Ramos (cell line): ENCODE measurements around the gene RAP2A.

Experiments
- in situ Hi-C: fragments of 300-500 bp; cut with MboI; formaldehyde crosslinking; loops from one replicate; pipeline ENCODE4 v1.14.3; 2022; ENCODE audit warnings: low sequenced_read_pairs; ENCODE audit not compliant: unreplicated experiment

Gene RAP2A

DNA sequence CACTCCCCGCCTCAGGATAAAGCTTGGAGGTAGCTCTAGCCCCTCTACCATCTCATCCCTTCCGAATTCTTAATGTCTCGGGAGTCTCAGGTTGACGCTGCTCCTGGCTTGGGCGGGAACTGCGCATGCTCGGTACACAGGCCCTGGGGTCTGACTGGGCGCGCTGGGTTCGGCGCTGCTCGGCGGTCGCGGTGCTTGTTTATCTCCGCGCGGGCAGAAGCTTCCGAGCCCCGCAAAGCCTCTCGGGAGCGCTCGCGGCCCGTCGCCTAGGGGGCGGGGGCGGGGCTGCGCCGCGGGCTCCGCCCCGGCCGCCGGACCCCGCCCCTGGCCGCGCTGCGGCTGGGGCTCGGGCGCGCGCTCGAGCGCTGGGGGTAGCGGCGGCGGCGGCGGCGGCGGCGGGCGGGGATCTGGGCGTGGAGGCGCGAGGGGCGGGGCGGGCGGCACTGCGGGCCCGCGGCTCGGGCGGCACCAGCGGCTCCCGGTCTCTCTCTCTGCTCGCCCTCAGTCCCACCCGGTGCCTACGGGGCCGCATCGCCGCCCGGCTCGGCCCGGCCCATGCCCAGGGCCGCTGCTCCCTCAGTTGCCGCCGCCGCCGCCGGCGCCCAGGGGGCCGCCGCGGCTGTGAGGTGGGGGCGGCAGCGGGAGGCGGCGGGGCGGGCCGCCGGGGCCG lies at the start of gene RAP2A:
TSS of gene RAP2A (plus strand) at position 443 of the 670 bp plus-strand sequence. CDS start 302 bp downstream, outside the sequence.
- in situ Hi-C loops: no loop called here

DNA sequence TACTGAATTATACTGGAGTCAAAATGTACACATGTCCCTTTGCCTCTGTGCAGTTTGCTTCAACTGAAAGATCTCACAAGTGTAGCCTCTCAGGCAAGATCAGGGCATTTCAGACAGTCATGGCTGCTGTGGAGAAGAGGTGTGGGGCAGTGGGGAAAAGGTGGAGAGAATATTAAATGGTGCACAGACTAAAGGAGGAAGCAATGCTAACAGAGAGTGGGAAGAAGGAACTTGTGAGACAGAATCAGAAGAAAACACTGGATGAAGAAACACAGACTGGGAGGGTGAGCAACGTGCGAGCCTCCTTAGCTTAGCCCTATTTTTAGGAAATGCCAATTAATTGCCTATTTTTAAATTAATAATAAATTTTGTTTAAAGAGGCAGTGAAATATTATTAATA lies 49.6 kb upstream of the RAP2A start:
- in situ Hi-C loops: no loop called here

DNA sequence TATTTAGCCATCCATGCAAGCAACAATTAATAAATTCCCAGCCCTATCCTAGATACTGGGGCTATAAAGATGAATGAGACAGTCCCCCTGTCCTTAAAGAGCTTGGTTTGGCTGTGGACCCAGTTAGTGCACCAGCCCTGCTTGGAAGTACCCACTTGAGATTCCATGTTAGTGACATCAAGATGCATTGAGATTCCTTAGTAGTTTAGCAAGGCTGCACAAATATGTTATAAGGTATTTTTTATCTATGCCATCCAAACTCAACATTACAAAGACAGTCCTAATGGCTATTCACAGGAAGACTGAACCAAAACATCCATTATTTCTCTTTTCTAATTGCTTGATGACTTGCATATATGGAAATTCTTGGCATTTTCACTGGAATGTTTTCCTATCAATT lies 48.8 kb upstream of the RAP2A start:
- in situ Hi-C loops: no loop called here

DNA sequence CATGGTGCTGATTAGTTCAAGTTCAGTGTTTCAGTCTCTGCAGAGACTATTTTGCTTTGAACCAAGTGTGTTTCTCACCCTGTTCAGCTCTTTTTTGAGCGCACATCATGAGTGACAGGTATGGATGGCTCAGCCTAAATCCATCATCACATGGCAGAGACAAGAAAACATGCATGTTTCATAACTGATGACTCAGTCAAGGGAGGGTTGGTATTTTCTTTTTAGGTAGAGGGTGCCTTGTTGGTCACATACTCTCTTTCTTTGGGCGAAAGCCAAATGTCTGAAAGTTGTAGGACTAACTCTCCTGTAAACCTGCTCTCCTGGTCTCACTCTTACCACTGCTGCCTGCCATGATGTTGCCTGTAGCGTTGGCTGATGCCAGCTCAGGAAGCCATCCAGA lies 48.1 kb upstream of the RAP2A start:
- in situ Hi-C loops: no loop called here

DNA sequence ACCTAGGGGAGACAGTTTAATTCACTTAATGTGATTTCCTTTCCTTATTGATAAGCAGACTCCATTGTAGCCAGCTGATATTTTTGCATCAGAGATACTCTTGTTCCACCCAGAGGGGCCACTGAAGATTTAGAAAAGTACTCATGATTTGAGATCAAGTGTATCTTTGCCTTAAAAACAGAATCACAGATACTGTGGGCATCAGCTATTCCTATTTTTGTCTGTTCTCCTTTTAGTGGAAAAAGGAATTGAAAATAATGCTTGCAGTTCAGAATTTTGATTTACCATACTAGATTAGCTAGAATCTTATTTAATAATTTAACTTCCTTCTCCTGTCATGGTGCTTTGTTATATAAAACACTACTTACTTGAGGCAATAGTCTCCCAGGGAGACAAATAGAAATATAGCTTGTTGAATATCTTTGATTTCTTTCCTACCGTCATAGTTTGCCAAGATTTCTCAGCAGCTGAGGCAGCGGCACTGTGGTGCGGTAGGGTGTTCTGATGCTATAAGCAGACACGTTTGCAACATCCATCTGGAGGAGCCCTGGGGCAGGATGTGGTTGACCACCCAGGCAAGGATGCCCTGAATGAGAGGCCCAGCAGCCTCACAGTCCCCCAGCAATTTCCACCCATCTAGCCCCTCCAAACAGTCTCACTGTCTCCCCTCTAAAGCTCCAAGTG lies 47.0 kb upstream of the RAP2A start:
- in situ Hi-C loops: no loop called here

DNA sequence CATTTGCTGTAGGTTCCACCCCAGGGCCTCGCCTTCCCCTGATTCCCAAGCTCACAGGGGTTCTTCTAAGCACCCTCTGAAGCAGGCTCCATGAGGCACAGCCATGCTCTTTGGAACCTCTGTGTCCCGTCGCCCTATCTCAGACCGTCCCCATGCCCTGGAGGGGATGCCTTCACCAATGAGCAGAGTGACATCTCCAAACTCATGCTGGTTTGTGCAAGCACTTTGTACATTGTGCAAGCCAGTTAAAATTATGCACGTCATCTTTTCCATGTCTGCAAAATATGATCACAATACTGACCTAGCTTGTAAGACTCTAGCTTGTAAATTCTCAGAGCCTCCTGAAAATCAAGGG lies 46.5 kb upstream of the RAP2A start:
- in situ Hi-C loops: no loop called here

DNA sequence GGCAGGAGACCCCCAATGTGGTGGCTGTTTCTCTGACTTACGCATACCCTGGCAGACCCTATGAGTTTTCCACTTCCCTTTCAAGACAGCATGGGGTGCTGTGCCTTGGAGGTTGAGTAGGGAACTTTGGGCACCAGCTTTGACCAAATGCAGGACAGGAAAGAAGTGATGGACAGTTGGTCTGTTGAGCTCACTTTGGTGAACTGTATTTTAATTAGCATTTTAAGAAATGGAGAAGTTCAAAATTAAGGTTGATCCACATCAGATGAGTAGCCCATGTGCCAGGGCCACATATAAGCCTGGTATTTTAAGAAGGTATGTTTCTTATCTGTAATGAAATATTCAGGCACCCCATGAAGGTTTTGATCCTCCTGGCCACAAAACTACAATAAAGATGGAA lies 46.1 kb upstream of the RAP2A start:
- in situ Hi-C loops: no loop called here

DNA sequence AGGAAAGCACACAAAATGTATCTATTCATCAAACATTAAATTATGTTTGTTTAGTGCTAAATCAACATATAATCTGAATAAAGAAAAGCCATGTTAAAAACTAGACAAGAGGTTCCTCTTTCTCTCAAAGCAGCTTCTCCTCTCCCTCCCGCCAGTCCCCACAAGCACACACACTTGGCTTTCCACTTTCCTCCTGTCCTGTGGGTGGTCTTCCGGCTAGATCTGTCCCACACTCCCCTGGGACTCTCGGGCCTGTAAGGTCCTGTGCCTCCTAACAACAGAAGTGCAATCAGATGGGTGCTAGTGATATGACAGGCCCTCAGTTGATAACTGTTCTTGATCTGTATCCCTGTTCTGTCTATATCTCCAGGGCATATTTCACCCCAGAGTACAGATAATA lies 45.6 kb upstream of the RAP2A start:
- in situ Hi-C loops: no loop called here

DNA sequence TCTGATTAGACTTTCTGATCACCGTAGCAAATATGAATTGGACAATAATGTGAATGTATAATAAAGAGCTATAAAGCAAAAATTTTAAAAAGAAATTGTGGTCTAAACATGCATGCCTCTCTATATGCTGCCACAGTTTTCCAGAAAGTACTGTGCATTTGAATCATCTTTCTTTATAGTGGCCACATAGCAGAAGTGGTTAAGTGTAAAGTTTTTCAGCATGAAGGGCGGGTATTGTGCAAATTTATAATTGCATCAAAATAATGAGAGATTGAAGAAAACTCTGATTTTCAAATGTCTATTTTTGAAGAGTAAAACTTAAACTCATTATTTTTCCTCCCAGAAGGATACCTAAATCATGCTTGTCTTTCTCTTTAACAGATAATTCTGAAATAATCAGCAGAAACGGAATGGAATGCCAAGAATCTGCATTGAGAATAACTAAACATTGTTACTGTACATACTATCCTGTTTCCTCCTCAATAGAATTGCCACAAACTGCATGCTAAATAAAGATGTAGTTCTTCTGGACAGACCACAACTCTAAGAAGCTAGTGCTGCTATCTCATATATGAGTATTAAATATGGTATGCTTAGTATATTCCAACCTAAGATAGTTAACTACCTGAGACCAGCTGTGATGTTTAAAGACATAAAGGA lies 42.9 kb upstream of the RAP2A start:
- in situ Hi-C loops: no loop called here

DNA sequence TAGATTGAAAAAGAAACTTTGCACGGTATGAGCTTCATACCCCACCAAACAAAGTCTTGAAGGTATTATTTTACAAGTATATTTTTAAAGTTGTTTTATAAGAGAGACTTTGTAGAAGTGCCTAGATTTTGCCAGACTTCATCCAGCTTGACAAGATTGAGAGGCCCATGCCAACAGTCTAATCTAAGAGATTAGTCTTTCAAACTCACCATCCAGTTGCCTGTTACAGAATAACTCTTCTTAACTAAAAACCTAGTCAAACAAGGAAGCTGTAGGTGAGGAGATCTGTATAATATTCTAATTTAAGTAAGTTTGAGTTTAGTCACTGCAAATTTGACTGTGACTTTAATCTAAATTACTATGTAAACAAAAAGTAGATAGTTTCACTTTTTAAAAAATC lies 41.9 kb upstream of the RAP2A start:
- in situ Hi-C loops: no loop called here

DNA sequence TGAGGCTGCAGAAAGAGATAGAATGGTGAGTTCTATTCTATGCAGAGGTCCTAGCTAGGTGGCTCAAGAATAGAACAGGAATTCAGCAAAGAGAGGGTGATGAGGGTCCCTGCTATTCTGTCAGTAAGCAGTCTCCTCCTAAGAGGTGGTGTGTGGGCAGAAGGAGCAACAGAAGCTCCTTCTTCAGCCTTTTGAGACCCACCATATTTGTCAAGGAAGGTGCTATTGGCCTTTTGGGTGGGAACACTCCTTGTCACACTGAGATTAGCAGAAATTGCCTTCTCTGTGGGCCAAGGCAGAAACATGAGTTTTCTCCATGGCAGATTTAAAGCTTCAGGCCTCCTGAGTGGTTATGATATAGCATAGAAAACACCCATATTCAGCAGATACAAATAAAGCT lies 39.4 kb upstream of the RAP2A start:
- in situ Hi-C loops: no loop called here

DNA sequence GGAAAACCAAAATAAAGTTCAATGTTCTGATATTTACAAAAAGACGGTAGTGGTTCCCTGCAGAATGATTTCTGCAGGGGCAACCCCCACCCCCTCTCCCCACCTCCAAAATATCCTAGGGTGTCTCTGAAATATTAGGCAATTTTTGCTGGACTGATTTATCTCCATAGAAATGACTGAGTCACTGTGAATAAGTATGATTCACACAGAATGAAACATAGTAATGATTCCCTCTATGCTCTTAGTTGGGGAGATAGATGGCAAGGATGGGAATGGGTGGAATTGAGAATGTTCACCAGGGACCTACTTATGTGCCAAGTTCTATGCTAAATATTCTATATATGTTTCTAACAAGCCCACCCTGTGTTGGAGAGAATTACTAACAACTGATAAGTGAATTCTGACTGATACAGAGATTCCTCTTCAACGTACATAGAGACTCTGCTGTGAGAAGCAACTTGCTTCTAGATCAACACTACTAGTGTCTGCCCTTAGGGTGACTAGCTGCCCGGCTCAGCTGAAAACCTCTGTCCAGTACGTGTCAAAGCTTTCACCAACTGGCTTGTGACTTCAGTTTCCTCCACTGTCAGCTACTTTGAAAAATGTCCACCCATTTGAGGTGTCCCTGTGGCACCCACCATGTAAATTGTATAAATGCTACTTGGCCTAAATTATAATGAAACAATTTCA lies 38.4 kb upstream of the RAP2A start:
- in situ Hi-C loops: no loop called here

DNA sequence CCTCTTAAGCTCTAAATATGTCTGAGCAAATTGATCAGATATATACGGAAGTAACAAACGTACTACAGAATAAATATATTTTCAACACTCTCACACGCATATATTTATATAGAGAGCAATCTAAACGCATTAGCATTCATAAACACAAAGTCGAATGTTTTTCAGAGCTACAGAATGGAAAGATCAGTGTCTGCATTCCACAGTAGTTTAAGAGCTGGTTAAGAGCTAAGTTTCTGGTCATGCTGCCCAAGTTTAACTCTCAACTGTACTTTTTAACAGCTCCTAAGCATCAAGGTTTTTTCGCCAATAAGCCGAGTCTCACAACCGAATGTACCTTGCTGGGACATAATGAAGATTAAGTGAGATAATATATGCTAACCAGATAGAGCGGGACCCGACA lies 36.7 kb upstream of the RAP2A start:
- in situ Hi-C loops: no loop called here

DNA sequence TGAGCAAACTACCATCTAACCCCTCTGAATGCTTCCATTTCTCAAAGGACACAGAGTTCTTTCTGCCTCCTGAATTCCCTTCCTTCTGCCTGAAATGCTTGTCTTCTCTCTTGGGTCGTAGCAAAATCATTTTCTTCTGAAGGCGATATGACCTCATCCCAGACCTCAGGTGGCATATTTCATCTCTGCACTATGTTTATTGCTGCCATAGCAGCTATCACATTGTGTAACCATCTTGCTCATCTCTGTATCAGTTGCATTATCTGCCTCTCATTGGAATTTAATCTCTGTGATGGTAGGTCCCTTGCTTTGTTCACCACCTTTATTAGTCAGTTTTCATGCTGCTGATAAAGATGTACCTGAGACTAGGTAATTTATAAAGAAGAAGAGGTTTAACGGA lies 32.5 kb upstream of the RAP2A start:
- in situ Hi-C loops: no loop called here

DNA sequence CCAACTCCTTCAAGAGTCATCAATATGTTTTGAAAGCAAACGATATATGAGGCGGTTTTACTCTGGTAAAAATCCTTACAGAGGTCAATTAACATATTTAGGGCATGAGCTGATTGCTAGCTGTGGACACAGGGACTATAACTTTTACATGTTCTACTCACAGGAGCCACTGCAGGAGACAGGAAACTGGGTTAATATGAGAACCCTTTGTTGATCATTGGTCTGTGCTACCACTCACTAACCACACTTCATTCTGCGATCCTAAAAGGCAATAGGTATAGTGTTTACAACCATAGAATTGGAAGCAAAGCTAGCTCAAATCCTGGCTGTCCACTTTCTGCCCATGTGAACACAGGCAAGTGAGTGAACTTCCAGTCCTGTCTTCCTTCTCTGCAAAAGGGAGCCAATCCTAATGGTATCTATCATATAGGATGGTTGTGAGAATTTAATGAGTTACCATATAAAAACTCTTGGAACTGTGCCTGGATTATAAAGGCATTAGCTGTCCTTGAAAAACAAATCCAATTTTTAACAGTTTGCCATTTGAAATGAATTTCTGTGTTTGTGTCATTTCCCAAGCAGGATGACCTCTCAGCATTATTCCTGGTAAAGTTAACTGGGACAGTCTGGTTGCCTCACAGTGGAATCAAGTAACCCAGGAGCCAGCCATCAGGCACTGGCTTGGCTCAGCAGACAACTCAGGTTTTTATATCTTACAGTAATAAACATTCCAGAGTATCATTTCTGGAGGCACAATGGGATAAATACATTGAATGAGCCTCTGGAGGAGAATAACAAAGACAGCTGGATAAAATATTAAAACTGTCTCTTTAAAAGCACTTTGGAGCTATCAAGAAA lies 29.8 kb upstream of the RAP2A start:
- in situ Hi-C loops: no loop called here

DNA sequence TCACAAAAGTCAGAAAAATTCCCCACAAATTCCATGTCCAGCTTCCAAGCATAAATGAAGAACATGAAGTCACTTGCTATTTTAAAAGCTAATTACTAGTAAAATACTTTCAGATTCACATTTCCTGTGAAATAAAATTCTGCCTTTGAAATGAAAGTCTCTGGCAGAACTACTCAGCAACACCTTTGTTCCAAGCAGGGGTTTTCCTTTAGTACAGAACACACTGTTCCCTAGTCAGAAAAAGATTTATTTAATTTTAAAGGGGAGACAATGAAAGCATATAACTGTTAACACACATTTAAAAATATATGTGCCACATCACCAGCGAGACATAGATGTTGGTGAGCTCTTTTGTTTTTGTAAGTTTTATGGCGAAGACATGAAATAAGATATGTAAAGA lies 26.4 kb upstream of the RAP2A start:
- in situ Hi-C loops: no loop called here

DNA sequence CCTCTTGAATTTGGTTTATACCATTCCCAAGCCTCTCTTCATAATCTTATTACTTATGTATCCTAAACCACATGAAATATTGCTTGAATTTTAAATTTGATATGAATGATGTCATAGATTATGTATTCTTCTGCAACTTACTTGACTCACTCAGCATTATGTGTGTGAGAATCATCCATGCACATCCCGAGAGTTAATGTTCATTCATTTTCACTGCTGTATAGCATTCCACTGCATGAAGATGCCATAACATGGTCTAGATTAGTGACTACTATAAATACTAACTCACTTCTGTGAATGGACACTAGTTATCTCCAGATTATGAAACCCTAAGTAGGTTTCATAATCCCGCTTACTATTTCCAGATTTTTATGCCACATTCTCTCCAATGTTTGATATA lies 25.0 kb upstream of the RAP2A start:
- in situ Hi-C loops: no loop called here

DNA sequence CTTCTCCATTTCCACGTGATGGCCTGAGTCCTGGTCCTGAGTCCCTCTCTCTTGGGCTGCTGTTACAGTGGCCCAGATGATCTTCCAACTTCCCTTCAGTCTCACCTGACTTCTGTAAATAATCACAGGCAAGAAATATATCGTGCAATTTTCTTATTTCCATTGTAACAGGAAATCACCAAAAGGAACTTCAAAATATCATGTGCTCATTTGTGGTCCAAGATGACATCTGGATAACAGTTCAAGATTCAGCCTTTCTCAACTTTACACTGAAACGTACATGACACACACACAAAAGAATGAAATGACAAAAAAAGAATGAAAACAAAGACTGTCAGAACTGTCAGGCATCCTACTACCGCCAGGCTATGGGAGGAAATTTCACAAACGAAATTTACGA lies 22.0 kb upstream of the RAP2A start:
- in situ Hi-C loops: no loop called here

DNA sequence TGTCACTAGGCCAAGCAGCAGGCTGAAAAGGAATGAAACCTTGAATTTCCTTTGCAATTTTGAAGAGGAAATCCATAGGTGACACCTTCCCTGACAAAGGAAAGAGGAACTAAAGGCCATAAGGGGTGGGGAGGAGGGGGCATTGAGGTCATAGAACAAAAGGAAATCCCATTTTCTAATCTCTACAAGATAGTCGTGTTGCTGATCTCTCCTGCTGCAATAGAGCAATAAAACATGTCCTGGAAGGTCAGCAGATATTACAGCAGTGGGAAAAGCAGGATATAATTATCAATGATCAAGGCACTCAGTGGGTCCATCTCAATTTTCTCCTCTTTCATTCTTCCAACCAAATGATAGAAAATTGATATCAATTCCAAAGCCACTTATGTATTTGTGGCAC lies 20.3 kb upstream of the RAP2A start:
- in situ Hi-C loops: no loop called here

DNA sequence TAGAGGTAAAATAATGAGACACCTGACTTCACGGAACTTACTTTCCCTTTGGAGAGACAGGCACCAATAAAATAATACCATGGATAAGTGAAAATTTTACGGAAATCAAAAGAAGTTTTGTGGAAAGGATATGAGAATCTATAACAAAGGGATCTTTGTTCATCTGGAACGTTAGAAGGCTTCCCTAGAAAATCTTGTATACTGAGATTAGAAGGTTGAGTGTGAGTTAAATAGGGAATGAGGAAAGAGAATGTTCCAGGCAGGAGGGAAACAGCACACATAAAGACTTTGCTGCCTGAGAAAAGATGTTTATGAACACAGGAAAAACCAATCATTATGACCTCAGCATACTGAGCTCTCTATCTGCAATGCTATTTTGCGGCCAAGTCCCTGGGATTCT lies 19.6 kb upstream of the RAP2A start:
- in situ Hi-C loops: no loop called here
